ENCODE measurements around the gene LPAR3. TPM values are rescaled to one million over a fixed set of nuclear protein-coding genes. Genes with fewer than 3 reads are reported as not detected.

LPAR3 gene
- total RNA-seq, 2 donors from 2014 or later = 40.4 to 56.7 TPM

- no peak for TF ChIP-seq CTCF (IDR thresholded peaks at IDR 0.05)
- H3K27me3 ChIP-seq = no peaks in the 10 kb centered on the region
- no peak overlapping the region for H3K4me3 ChIP-seq
- DNase-seq (ENCODE audit: low spot score) = peak; percentile 64
- peak overlapping the region; percentile 61 to 71 for H3K27ac ChIP-seq
- no peaks in the 10 kb centered on the region for H3K36me3 ChIP-seq
- peaks cover 0 to 18% of the 10 kb centered on the region in 2 donors for H3K4me1 ChIP-seq
- no peaks in the 10 kb centered on the region for H3K9me3 ChIP-seq
Measured at GRCh38 chr1:84847253-84848250, 45.5 kb downstream of the LPAR3 start.

GRCh38 chr1:84846387-84846786 is 46.6 kb downstream of the LPAR3 start:
- no peaks in the 10 kb centered on the region for H3K36me3 ChIP-seq
- peaks cover 0 to 18% of the 10 kb centered on the region in 2 donors for H3K4me1 ChIP-seq
- TF ChIP-seq CTCF (IDR thresholded peaks at IDR 0.05) = no peak
- peak overlapping the region; percentile 61 to 71 for H3K27ac ChIP-seq
- no peak for DNase-seq (ENCODE audit: low spot score)
- H3K9me3 ChIP-seq = no peaks in the 10 kb centered on the region
- H3K4me3 ChIP-seq = no peak overlapping the region
- no peaks in the 10 kb centered on the region for H3K27me3 ChIP-seq

GRCh38 chr1:84845357-84845756 is 47.6 kb downstream of the LPAR3 start:
- no peaks in the 10 kb centered on the region for H3K9me3 ChIP-seq
- no peak for DNase-seq (ENCODE audit: low spot score)
- no peak overlapping the region for H3K4me3 ChIP-seq
- TF ChIP-seq CTCF (IDR thresholded peaks at IDR 0.05) = no peak
- H3K27ac ChIP-seq = no peak overlapping the region
- H3K27me3 ChIP-seq = no peaks in the 10 kb centered on the region
- peaks cover 0 to 18% of the 10 kb centered on the region in 2 donors for H3K4me1 ChIP-seq
- H3K36me3 ChIP-seq = no peaks in the 10 kb centered on the region

GRCh38 chr1:84844094-84844493 is 48.9 kb downstream of the LPAR3 start:
- no peak overlapping the region for H3K4me3 ChIP-seq
- no peaks in the 10 kb centered on the region for H3K9me3 ChIP-seq
- peaks cover 0 to 18% of the 10 kb centered on the region in 2 donors for H3K4me1 ChIP-seq
- H3K27me3 ChIP-seq = no peaks in the 10 kb centered on the region
- H3K36me3 ChIP-seq = no peaks in the 10 kb centered on the region
- TF ChIP-seq CTCF (IDR thresholded peaks at IDR 0.05) = no peak
- no peak overlapping the region for H3K27ac ChIP-seq
- DNase-seq (ENCODE audit: low spot score) = no peak

GRCh38 chr1:84842748-84843231 is 50.2 kb downstream of the LPAR3 start:
- no peak for TF ChIP-seq CTCF (IDR thresholded peaks at IDR 0.05)
- H3K27me3 ChIP-seq = no peaks in the 10 kb centered on the region
- no peaks in the 10 kb centered on the region for H3K36me3 ChIP-seq
- DNase-seq (ENCODE audit: low spot score) = no peak
- no peaks in the 10 kb centered on the region for H3K9me3 ChIP-seq
- no peak overlapping the region for H3K27ac ChIP-seq
- peaks cover 0 to 11% of the 10 kb centered on the region in 2 donors for H3K4me1 ChIP-seq
- H3K4me3 ChIP-seq = no peak overlapping the region
